ENCODE measurements around the gene DUSP28. TPM values are rescaled to one million over a fixed set of nuclear protein-coding genes. Genes with fewer than 3 reads are reported as not detected.

Gene DUSP28
- total and polyA plus RNA-seq, 7 donors: 6.6 to 18.1 (median 12.6) TPM

DNA sequence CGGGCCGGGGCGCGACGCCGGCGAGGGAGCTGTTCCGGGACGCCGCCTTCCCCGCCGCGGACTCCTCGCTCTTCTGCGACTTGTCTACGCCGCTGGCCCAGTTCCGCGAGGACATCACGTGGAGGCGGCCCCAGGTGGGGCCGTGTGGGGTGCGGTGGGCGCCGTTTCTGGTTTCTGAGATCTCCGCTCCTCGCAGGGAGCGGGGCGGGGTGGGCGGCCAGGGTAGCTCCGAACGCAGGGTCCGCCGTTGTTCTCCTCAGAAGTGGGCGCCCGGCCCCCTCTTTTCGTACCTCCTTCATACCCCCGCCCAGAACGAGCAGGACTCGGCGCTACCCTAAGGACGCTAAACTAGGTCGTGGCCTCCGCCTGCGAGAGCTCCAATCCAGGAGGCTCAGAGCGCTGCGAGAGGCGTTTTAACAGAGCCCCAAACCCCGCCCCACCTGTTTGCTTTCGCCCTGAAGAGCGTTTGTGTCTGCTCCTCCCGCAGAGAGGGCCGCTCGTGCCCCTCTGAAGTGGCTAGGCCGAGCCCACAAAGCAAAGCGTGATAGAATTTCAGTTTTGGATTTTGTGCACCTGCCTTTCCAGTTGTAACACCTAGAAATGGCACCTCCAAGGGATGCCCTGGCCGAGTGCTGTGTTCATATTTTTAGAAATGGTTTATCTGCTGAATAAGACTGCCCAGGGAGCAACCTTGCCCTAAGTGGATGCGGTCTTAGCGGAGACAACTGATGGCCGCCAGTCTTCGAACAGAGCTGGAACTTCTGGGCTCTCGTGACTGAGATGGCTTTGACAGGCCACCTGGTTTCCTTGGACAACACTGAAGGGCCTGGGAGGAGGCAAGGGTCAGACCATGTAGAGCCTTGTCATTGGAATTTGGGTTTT, 27.0 kb downstream of the DUSP28 start:
- H3K4me1 ChIP-seq: peaks cover 28% of the 10 kb centered on the region

DNA sequence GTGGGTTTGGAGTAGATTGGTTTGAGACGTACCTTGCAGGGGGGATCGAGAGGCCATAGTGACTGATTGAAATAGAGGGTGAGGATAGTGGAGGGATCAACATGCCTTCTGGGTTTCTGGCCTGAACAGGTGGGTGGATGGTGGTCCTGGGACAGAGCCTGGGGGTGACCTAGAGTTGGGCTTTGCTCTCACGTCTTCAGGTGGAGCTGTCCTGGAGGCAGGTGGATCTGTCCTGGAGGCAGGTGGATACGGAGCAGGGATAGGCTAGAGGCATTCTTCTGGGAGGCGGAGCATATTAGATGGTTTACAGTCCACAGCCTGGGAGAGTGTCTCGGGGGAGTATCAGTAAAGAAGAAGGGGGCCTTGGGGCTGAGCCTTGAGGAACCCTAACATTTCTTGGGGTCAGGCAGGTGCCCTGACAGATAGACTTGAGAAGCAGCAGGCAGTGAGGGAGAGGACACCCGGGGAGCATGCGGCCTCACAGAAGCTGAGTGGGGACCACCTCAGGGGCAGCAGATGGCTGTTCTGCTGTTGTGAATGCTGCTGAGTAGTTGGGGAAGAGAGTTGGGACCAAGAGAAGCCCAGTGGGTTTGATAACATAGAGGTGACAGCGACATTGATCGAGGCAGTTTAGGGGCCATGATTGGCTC, 28.0 kb downstream of the DUSP28 start:
- no peak for ATAC-seq
- H3K4me3 ChIP-seq: peak overlapping the region; percentile 95

More for the DNA sequence above, 27.0 kb downstream of the DUSP28 start:
- Histone ChIP-seq H3K27me3 (ENCODE audit: insufficient read depth in 3 of 3, low read length in 2 of 3) (no peaks in the 10 kb centered on the region), H3K4me3 (peak overlapping the region; percentile 95), H3K36me3 (ENCODE audit: insufficient read depth in 1 of 2, low read depth in 1 of 2) (peaks cover 0 to 29% of the 10 kb centered on the region in 2 donors), H3K9me3 (no peaks in the 10 kb centered on the region), H3K27ac (peak overlapping the region; percentile 99)
- TF ChIP-seq, protein P1, sequence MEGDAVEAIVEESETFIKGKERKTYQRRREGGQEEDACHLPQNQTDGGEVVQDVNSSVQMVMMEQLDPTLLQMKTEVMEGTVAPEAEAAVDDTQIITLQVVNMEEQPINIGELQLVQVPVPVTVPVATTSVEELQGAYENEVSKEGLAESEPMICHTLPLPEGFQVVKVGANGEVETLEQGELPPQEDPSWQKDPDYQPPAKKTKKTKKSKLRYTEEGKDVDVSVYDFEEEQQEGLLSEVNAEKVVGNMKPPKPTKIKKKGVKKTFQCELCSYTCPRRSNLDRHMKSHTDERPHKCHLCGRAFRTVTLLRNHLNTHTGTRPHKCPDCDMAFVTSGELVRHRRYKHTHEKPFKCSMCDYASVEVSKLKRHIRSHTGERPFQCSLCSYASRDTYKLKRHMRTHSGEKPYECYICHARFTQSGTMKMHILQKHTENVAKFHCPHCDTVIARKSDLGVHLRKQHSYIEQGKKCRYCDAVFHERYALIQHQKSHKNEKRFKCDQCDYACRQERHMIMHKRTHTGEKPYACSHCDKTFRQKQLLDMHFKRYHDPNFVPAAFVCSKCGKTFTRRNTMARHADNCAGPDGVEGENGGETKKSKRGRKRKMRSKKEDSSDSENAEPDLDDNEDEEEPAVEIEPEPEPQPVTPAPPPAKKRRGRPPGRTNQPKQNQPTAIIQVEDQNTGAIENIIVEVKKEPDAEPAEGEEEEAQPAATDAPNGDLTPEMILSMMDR (IDR thresholded peaks at IDR 0.05): no peak
- no peak for DNase-seq
- ATAC-seq: peak; percentile 26 to 36 (median 32)
- WGBS, 3 donors: 3% methylated on average over 41 to 62 of the region's 62 CpGs
- intact Hi-C loops (cut with DNase I): loop anchor here in 1 of 2 donors (10.0 kb wide), 1 partner anchor 408 kb away; the partner anchor contains the start of gene SNED1

DNA sequence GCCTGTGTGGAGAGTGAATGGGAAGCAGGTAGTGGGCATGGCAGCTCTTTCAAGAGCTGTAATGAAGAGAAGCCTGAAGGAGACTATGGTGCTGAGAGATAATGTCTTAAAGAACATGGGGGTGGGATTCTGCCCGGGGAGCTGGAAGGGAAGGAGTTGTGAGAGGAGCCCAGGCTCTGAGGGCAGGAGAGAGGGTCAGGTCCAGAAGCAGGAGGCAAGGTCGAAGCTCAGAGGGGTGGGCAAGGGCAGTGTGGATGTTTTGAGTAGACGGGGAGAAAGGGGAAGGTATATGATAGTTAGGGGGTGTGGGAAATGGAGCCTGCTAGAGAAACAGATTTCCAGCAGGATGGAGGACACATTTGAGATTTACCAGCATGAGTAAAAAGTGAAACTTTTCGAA, 28.5 kb downstream of the DUSP28 start:
- TF ChIP-seq, protein P1 (IDR thresholded peaks at IDR 0.05): no peak
- intact Hi-C loops (cut with DNase I): loop anchor here in 1 of 2 donors (10.0 kb wide), 1 partner anchor 406 kb away; the partner anchor contains the start of gene SNED1
- H3K4me1 ChIP-seq: peaks cover 28% of the 10 kb centered on the region
- peak in 1 of 2 donors; percentile 22 for DNase-seq
- no peak for ATAC-seq
- no peaks in the 10 kb centered on the region for H3K9me3 ChIP-seq
- WGBS, 3 donors: 77 to 80% (median 80%) methylated on average over 4 of the region's 4 CpGs
- no peak overlapping the region for H3K27ac ChIP-seq
- H3K36me3 ChIP-seq (ENCODE audit: insufficient read depth in 1 of 2, low read depth in 1 of 2): peaks cover 0 to 42% of the 10 kb centered on the region in 2 donors
- H3K27me3 ChIP-seq (ENCODE audit: insufficient read depth in 3 of 3, low read length in 2 of 3): no peaks in the 10 kb centered on the region
- H3K4me3 ChIP-seq: no peak overlapping the region

More for the DNA sequence above, 28.0 kb downstream of the DUSP28 start:
- Histone ChIP-seq H3K27ac (no peak overlapping the region), H3K36me3 (ENCODE audit: insufficient read depth in 1 of 2, low read depth in 1 of 2) (peaks cover 0 to 36% of the 10 kb centered on the region in 2 donors), H3K27me3 (ENCODE audit: insufficient read depth in 3 of 3, low read length in 2 of 3) (no peaks in the 10 kb centered on the region), H3K4me1 (peaks cover 28% of the 10 kb centered on the region), H3K9me3 (no peaks in the 10 kb centered on the region)
- intact Hi-C loops (cut with DNase I): loop anchor here in 1 of 2 donors (10.0 kb wide), 1 partner anchor 407 kb away; the partner anchor contains the start of gene SNED1
- WGBS, 3 donors: 80 to 84% (median 83%) methylated on average over 10 of the region's 10 CpGs
- TF ChIP-seq, protein P1 (IDR thresholded peaks at IDR 0.05): no peak
- DNase-seq: peak in 1 of 2 donors; percentile 5

DNA sequence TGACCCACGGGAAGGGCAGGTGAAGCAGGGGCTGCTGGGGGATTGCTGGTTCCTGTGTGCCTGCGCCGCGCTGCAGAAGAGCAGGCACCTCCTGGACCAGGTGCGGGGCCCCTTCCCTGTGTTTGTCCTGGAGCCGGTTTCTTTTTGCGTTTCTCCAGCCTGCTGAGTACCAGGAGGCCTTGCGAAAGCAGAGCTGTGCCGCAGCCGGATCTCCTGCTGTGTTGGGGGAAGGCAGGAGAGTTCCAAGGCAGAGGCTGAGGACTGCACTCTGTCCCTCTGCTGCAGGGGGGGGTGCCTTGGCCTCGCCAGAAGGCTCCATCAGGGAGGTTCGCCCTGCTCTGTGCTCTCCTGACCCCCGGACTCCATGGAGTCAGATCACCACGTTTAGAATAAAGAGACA, 29.2 kb downstream of the DUSP28 start:
- WGBS, 3 donors: 80 to 84% (median 81%) methylated on average over 14 of the region's 14 CpGs
- intact Hi-C loops (cut with DNase I): loop anchor here in 1 of 2 donors (10.0 kb wide), 1 partner anchor 405 kb away; the partner anchor contains the start of gene SNED1
- no peak overlapping the region for H3K4me3 ChIP-seq
- DNase-seq (peak in 1 of 2 donors; percentile 4), ATAC-seq (no peak)
- H3K9me3 ChIP-seq: no peaks in the 10 kb centered on the region
- peaks cover 21% of the 10 kb centered on the region for H3K4me1 ChIP-seq
- H3K36me3 ChIP-seq (ENCODE audit: insufficient read depth in 1 of 2, low read depth in 1 of 2): peaks cover 0 to 47% of the 10 kb centered on the region in 2 donors
- no peak overlapping the region for H3K27ac ChIP-seq
- no peaks in the 10 kb centered on the region for H3K27me3 ChIP-seq (ENCODE audit: insufficient read depth in 3 of 3, low read length in 2 of 3)
- TF ChIP-seq, protein P1 (IDR thresholded peaks at IDR 0.05): no peak

All from psoas muscle (tissue), 8 donors.